Vagina (tissue), 2 donors: Measurements from ENCODE around the gene DCAF12. TPM values are rescaled to one million over a fixed set of nuclear protein-coding genes. Genes with fewer than 3 reads are reported as not detected.

ENCODE experiments used
- DNase-seq, 2 donors: peaks; one replicate each; pipeline ENCODE4 v3.0.0-alpha.2; 2017; ENCODE audit errors: extremely low spot score in 2 of 2
- H3K27ac ChIP-seq: fragments of 200-600 bp; sonication (generic); one replicate; pipeline ENCODE4 v1.5.1; 2019
- H3K27me3 ChIP-seq: fragments of 200-600 bp; sonication (generic); one replicate; pipeline ENCODE4 v1.5.1; 2019
- H3K36me3 ChIP-seq, 2 donors: fragments of 200-600 bp; sonication (generic); one replicate each; pipeline ENCODE4 v1.5.1; 2017 to 2019
- H3K4me1 ChIP-seq: fragments of 200-600 bp; sonication (generic); one replicate; pipeline ENCODE4 v1.5.1; 2019
- H3K4me3 ChIP-seq, 2 donors: fragments of 200-600 bp; sonication (generic); 1 replicate in 1 of 2; 2 replicates in 1 of 2; pipeline ENCODE4 v1.5.1; 2016 to 2019
- H3K9me3 ChIP-seq: fragments of 200-600 bp; sonication (generic); one replicate; pipeline ENCODE4 v1.5.1; 2019
- CTCF ChIP-seq, 3 experiments: fragments of 450-650 bp in 2 of 3; fragments of 200-600 bp in 1 of 3; sonication (generic) in 1 of 3; IDR thresholded peaks; one replicate each; pipeline ENCODE4 v1.5.1; 2017 to 2019; ENCODE audit warnings: antibody characterized with exemption in 3 of 3, mild to moderate bottlenecking in 2 of 3, moderate library complexity in 2 of 3
- POLR2A ChIP-seq, 2 donors: fragments of 450-650 bp; IDR thresholded peaks; one replicate each; pipeline ENCODE4 v1.6.1; 2017; ENCODE audit warnings: antibody characterized with exemption in 2 of 2, mild to moderate bottlenecking in 2 of 2, moderate library complexity in 2 of 2
- POLR2AphosphoS5 ChIP-seq, 2 donors: sonication (generic); formaldehyde crosslinking; IDR thresholded peaks; one replicate each; pipeline ENCODE4 v1.9.0; 2017; ENCODE audit warnings: antibody characterized with exemption in 2 of 2, mild to moderate bottlenecking in 2 of 2, low read depth in 1 of 2; ENCODE audit not compliant: insufficient read depth in 1 of 2
- intact Hi-C: fragments of 100-400 bp; cut with DNase I; formaldehyde crosslinking; loops from one replicate; pipeline ENCODE4 v1.15.1; 2023
- total RNA-seq: library from RNA; depleted of rRNA; stranded (reverse); fragments of >200 nt; gene quantifications from one replicate; pipeline ENCODE4 v1.2.3, GENCODE V29; 2016

DCAF12 gene
- total RNA-seq, 1 donor from 2014 or later, result 31.2 TPM

DNA sequence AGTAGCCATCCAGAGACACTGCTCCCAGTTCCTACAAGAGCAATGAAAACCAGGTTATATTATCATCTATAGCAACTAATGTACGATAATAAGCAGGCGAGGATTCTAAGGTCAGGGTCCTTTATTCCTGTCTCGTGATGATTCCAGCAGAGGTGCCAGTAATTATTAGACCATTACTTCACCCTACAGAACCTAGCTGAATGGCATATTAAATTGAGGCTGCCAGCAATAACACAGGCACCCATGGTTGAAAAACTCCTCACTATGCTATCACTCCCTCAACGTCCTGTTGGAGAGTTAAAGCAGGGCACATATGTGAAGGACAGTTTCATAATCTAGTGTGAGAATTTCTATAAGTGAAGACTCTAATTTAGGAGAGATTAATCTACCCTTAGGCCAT lies 29.7 kb downstream of the DCAF12 start:
- TF ChIP-seq CTCF (IDR thresholded peaks at IDR 0.05) (no peak), POLR2AphosphoS5 (IDR thresholded peaks at IDR 0.05; ENCODE audit: insufficient read depth in 1 of 2, low read depth in 1 of 2) (no peak), POLR2A (IDR thresholded peaks at IDR 0.05) (no peak)
- no peak for DNase-seq
- Histone ChIP-seq H3K27ac (no peak overlapping the region), H3K9me3 (no peaks in the 10 kb centered on the region), H3K4me1 (no peaks in the 10 kb centered on the region), H3K36me3 (peaks cover 0 to 88% of the 10 kb centered on the region in 2 donors), H3K27me3 (no peaks in the 10 kb centered on the region), H3K4me3 (no peak overlapping the region)
- intact Hi-C loops, result no loop called here

DNA sequence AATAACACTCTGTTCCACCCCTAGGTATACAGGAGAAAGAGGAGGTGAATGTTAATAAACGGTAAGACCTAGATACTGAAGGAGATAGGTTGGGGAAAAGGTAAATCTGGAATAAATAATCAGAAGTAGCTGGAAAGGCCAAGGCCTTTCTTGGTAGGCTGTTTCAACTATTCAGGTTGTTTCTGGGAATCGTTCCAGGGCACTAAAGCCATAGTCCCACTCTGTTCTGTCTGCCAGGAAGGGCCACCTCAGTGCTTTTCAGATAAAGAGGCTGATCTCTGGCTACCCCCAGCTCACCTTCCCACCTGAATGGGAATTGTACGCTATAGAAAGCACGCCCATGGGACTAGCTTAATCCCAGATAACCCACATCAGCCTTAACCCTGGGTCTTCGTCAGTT lies 32.9 kb downstream of the DCAF12 start:
- H3K36me3 ChIP-seq, result peaks cover 0 to 94% of the 10 kb centered on the region in 2 donors
- H3K9me3 ChIP-seq, result no peaks in the 10 kb centered on the region
- H3K27me3 ChIP-seq, result no peaks in the 10 kb centered on the region
- no peak for TF ChIP-seq CTCF (IDR thresholded peaks at IDR 0.05)
- no peak for DNase-seq
- H3K4me1 ChIP-seq, result no peaks in the 10 kb centered on the region
- no peak overlapping the region for H3K4me3 ChIP-seq
- intact Hi-C loops, result no loop called here
- no peak overlapping the region for H3K27ac ChIP-seq

GRCh38 chr9:34089311-34089710 lies 37.2 kb downstream of the DCAF12 start:
- intact Hi-C loops, result no loop called here
- no peak for DNase-seq
- H3K27me3 ChIP-seq, result no peaks in the 10 kb centered on the region
- peaks cover 16% of the 10 kb centered on the region for H3K4me1 ChIP-seq
- TF ChIP-seq POLR2AphosphoS5 (IDR thresholded peaks at IDR 0.05; ENCODE audit: insufficient read depth in 1 of 2, low read depth in 1 of 2) (no peak), CTCF (IDR thresholded peaks at IDR 0.05) (no peak), POLR2A (IDR thresholded peaks at IDR 0.05) (no peak)
- no peaks in the 10 kb centered on the region for H3K9me3 ChIP-seq
- H3K36me3 ChIP-seq, result peaks cover 0 to 65% of the 10 kb centered on the region in 2 donors
- H3K27ac ChIP-seq, result no peak overlapping the region
- H3K4me3 ChIP-seq, result no peak overlapping the region

DNA sequence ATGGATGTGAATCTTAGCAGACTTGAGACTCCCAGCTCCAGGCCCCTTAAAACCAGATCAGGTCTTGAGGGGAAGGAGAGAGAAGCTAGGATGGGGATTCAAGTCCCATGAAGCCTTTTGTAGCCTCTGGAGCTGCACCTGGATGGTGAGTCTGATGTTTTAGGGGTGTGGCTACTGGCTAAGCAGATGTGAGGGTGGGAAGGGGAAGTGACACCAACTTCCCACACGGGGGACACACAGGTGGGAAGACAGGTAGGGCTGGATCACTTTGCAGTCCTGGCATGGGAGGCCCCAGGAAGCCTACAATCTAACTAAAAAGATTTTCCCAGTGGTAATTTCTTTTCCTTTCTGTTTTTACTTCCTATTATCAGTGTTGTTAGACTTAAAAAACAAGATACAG lies 39.1 kb downstream of the DCAF12 start:
- peaks cover 18% of the 10 kb centered on the region for H3K4me1 ChIP-seq
- intact Hi-C loops, result no loop called here
- H3K36me3 ChIP-seq, result peaks cover 0 to 46% of the 10 kb centered on the region in 2 donors
- no peak overlapping the region for H3K4me3 ChIP-seq
- DNase-seq, result no peak
- no peak for TF ChIP-seq POLR2A (IDR thresholded peaks at IDR 0.05)
- TF ChIP-seq POLR2AphosphoS5 (IDR thresholded peaks at IDR 0.05; ENCODE audit: insufficient read depth in 1 of 2, low read depth in 1 of 2), result no peak
- no peak for TF ChIP-seq CTCF (IDR thresholded peaks at IDR 0.05)
- no peaks in the 10 kb centered on the region for H3K27me3 ChIP-seq
- H3K27ac ChIP-seq, result peak overlapping the region; percentile 7
- H3K9me3 ChIP-seq, result no peaks in the 10 kb centered on the region

DNA sequence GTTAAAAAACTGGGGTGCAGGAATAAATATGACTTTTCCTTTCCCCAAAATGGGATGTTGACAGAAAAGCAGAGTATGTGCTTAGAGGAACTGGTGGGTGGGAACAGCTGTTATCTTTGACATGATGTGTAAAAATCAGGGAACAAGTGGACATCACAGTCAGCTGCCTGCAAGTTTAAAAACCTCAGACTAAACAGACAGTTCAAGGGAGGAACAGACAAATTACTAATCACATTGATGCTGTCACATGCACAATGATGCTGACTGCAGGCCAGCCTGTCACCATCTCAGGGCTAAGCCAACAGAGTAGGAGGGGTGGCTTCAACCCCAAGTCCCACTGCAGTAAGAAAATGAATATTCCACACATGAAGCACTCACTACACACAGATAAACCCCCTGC lies 39.6 kb downstream of the DCAF12 start:
- Histone ChIP-seq H3K9me3 (no peaks in the 10 kb centered on the region), H3K36me3 (peaks cover 0 to 41% of the 10 kb centered on the region in 2 donors), H3K27me3 (no peaks in the 10 kb centered on the region), H3K4me3 (no peak overlapping the region), H3K4me1 (peaks cover 18% of the 10 kb centered on the region), H3K27ac (peak overlapping the region; percentile 7)
- DNase-seq, result no peak
- intact Hi-C loops, result no loop called here
- TF ChIP-seq CTCF (IDR thresholded peaks at IDR 0.05), result no peak
- no peak for TF ChIP-seq POLR2AphosphoS5 (IDR thresholded peaks at IDR 0.05; ENCODE audit: insufficient read depth in 1 of 2, low read depth in 1 of 2)
- no peak for TF ChIP-seq POLR2A (IDR thresholded peaks at IDR 0.05)
